Activated B cell treated with CpG ODN at 0.5 μM for 24 hours (primary cell): ENCODE measurements around the gene HACD3. TPM values are rescaled to one million over a fixed set of nuclear protein-coding genes. Genes with fewer than 3 reads are reported as not detected.

Source experiments
- ATAC-seq: fragments of 200-7000 bp; cut with Tn5 transposase; one replicate; pipeline ENCODE4 v1.10.0; 2021; ENCODE audit warnings: low read depth, mild to moderate bottlenecking, moderate library complexity
- CTCF ChIA-PET: fragments of 350-600 bp; sonication (Branson Sonifier 250); formaldehyde crosslinking; loops from one replicate; lab custom pipeline; 2021; ENCODE audit warnings: antibody characterized with exemption; lab: Charles Lee
- POLR2A ChIA-PET: fragments of 350-600 bp; sonication (Branson Sonifier 250); formaldehyde crosslinking; loops from one replicate; lab custom pipeline; 2021; ENCODE audit warnings: antibody characterized with exemption; lab: Charles Lee
- DNase-seq: peaks from one replicate; pipeline ENCODE4 v3.0.0; 2022
- H3K27ac Mint-ChIP-seq: one replicate; pipeline ENCODE4 v1.8.0; 2020; ENCODE audit warnings: mixed read lengths
- H3K27me3 Mint-ChIP-seq: one replicate; pipeline ENCODE4 v1.8.0; 2021; ENCODE audit warnings: mixed read lengths
- H3K36me3 Mint-ChIP-seq: one replicate; pipeline ENCODE4 v1.8.0; 2021; ENCODE audit warnings: low read depth, mixed read lengths
- H3K4me1 Mint-ChIP-seq: one replicate; pipeline ENCODE4 v1.8.0; 2021; ENCODE audit warnings: mixed read lengths
- H3K4me3 Mint-ChIP-seq: one replicate; pipeline ENCODE4 v1.8.0; 2020; ENCODE audit warnings: mild to moderate bottlenecking, mixed read lengths
- H3K9me3 Mint-ChIP-seq: one replicate; pipeline ENCODE4 v1.8.0; 2020; ENCODE audit warnings: mixed read lengths
- intact Hi-C: fragments of 100-400 bp; cut with micrococcal nuclease; formaldehyde crosslinking; loops from one replicate; pipeline ENCODE4 v1.15.1; 2024
- total RNA-seq: library from RNA; stranded (reverse); gene quantifications from 2 replicates; pipeline ENCODE4 v1.2.3, GENCODE V29; 2022
- TF ChIP-seq, protein P1 (sequence below): fragments of 200-600 bp; IDR thresholded peaks from one replicate; pipeline ENCODE4 v1.8.0; 2022; ENCODE audit warnings: antibody characterized with exemption, mild to moderate bottlenecking

The HACD3 gene
- total RNA-seq, 1 donor from 2014 or later: 11.5 TPM

DNA sequence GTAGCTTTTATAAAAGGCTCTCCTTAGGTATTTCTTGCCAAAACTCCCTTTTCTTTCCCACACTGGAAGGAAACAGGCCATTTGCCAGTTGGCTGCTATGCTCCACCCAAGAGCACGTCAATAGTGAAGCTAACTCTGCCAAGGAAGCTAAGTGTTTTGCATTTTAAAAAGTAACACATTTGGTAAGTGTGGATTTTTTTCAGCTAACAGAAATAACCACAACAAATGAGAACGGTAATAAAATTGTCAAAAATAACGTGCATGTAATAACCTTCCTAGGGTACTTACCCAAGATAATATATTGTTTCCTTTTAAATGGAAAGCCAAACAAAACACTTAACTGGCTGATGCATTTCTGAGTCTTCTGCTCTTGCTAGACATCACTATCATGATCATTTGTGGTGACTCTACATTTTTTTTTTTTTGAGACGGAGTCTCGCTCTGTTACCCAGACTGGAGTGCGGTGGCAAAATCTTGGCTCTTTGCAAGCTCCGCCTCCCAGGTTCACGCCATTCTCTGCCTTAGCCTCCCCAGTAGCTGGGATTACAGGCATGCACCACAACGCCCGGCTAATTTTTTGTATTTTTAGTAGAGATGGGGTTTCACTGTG, 17.4 kb upstream of the HACD3 start:
- ATAC-seq: no peak
- Mint-ChIP-seq H3K4me1 (peaks cover 41% of the 10 kb centered on the region), H3K27me3 (no peaks in the 10 kb centered on the region), H3K27ac (peak overlapping the region; percentile 65), H3K9me3 (no peaks in the 10 kb centered on the region), H3K36me3 (peaks cover 64% of the 10 kb centered on the region), H3K4me3 (no peak overlapping the region)
- TF ChIP-seq, protein P1, sequence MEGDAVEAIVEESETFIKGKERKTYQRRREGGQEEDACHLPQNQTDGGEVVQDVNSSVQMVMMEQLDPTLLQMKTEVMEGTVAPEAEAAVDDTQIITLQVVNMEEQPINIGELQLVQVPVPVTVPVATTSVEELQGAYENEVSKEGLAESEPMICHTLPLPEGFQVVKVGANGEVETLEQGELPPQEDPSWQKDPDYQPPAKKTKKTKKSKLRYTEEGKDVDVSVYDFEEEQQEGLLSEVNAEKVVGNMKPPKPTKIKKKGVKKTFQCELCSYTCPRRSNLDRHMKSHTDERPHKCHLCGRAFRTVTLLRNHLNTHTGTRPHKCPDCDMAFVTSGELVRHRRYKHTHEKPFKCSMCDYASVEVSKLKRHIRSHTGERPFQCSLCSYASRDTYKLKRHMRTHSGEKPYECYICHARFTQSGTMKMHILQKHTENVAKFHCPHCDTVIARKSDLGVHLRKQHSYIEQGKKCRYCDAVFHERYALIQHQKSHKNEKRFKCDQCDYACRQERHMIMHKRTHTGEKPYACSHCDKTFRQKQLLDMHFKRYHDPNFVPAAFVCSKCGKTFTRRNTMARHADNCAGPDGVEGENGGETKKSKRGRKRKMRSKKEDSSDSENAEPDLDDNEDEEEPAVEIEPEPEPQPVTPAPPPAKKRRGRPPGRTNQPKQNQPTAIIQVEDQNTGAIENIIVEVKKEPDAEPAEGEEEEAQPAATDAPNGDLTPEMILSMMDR: no peak
- ChIA-PET CTCF (no interaction called here), POLR2A (interaction anchor here (0.7 to 1.5 kb wide), 3 partner anchors 17 to 781 kb away, joined by 3 read pairs; partner anchors contain the start of gene RNU5B-1)
- DNase-seq: no peak
- intact Hi-C loops: no loop called here

DNA sequence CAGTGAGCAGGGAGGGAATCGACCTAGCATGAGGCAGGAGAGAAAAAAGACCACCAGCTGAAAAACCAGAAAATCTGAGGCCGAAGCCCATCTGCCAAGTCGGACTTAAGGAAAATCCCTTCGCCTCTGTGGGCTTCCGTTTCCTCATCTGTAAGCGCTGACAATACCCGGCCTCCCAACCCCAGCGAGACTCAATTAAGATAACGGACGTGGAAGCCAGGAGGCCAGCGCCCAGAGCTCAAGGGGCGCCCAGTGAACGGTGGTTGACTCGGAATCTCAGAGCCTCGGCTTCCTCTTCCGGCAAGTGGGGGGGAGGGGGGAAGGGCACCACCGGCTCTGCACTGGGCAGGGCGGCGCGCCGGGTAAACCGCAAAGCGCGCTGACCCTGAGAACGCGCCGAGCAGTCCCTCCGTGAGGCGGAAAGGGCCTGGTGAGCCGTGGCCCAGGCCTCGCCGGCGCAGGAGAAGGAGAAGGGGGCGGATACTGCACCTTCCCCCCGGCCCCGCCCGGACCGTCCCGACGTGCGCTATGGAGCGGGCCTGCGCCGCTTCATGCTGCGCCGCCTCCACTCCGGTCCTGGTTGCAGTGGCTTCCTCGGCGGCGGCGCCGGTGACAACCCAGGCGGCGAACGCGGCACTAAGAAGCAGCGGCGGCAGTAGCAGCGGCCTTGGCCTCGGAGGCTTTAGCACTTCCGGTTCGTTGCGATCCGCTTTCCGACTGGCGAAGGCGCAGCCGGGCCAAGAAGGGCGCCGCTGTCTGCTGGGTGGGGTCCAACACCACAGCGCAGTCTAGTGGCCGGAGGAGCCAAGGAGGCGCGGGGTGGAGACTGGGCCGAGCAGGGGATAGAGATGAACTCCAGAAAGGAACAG, 13.0 kb upstream of the HACD3 start, which contains the start of gene DPP8:
TSS of gene DPP8 (minus strand) at position 693 of the 869 bp plus-strand sequence. CDS start 5,136 bp downstream, outside the sequence.
- no peaks in the 10 kb centered on the region for H3K9me3 Mint-ChIP-seq
- H3K27ac Mint-ChIP-seq: peak within 1 kb of the TSS; percentile 89
- intact Hi-C loops: loop anchor here (1.0 kb wide), 3 partner anchors 94 to 988 kb away; partner anchors contain the start of genes CLPX, INTS14 and ZWILCH
- peak; percentile 91 for DNase-seq
- ATAC-seq: peak; percentile 94
- peak within 1 kb of the TSS; percentile 96 for H3K4me3 Mint-ChIP-seq
- H3K27me3 Mint-ChIP-seq: no peaks in the 10 kb centered on the region
- CTCF ChIA-PET: interaction anchor here (0.6 to 1.3 kb wide), 5 partner anchors 12 to 1479 kb away, joined by 3 to 10 read pairs (median 3); partner anchors contain the start of genes HACD3 and INTS14
- H3K4me1 Mint-ChIP-seq: peaks cover 37% of the 10 kb centered on the region
- peaks cover 37% of the 10 kb centered on the region for H3K36me3 Mint-ChIP-seq
- POLR2A ChIA-PET: interaction anchor here (0.6 to 2.1 kb wide), 26 partner anchors 9 to 1419 kb away, joined by 3 to 19 read pairs (median 4); partner anchors contain the start of genes CLPX, INTS14, RAB11A and RNU5B-1
- TF ChIP-seq, protein P1: no peak

DNA sequence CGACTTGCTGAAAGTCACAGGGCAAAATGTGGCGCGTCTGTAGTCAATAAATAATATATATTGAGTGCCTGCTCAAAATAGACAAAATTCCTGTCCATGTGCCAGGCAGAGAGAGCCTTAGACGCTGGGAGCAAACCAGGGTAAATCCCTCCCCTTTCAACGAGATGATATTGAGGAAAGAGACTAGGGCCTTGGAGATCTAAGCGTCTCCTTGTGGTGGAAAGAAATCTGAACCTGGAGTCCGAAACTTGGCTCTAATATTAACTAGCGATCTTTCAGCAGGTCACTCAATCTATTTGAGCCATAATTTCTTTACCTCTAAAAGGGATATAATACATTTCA, 12.4 kb upstream of the HACD3 start:
- ChIA-PET CTCF (no interaction called here), POLR2A (interaction anchor here (2.1 kb wide), 1 partner anchor 93 kb away, joined by 19 read pairs; the partner anchor contains the start of gene INTS14)
- TF ChIP-seq, protein P1: no peak
- peaks cover 31% of the 10 kb centered on the region for H3K36me3 Mint-ChIP-seq
- ATAC-seq: no peak
- H3K4me3 Mint-ChIP-seq: peak overlapping the region; percentile 96
- DNase-seq: no peak
- H3K4me1 Mint-ChIP-seq: peaks cover 32% of the 10 kb centered on the region
- no peaks in the 10 kb centered on the region for H3K9me3 Mint-ChIP-seq
- intact Hi-C loops: loop anchor here (1.0 kb wide), 3 partner anchors 93 to 987 kb away; partner anchors contain the start of genes CLPX, INTS14 and ZWILCH
- peak overlapping the region; percentile 89 for H3K27ac Mint-ChIP-seq
- H3K27me3 Mint-ChIP-seq: no peaks in the 10 kb centered on the region

DNA sequence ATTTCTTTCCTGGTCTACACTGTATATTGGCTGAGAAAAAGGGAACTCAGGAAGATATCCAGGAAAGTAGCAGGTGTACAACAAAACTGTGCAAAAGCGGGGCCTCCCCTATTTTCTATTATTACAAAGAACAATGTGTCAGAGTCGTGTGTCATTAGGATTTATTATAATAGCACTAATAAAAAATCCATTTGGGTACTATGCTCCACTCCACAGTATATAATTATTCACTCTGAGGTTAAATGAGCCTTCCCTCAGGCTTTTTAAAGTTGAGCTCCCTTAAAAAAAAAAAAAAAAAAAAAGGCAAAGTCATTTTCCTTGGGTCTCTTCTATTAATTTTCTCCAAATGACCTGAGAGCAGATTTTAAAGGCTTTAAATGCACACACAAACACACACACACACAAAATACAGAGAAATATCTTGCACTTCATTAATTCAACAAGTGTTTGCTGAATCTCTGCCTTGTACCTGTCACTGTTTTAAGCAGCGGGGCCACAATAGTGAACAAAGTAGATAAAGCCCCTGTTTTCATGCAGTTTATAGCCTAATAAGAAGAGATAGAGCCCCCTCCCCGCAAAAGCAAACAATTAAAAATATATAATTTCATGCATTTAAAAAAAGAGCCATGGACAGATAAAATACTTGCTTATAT, 11.5 kb upstream of the HACD3 start:
- no peaks in the 10 kb centered on the region for H3K27me3 Mint-ChIP-seq
- POLR2A ChIA-PET: interaction anchor here (0.6 kb wide), 2 partner anchors 25 to 92 kb away, joined by 3 to 4 read pairs; no protein-coding TSS in a partner anchor
- H3K4me3 Mint-ChIP-seq: no peak overlapping the region
- CTCF ChIA-PET: no interaction called here
- ATAC-seq: no peak
- no peaks in the 10 kb centered on the region for H3K9me3 Mint-ChIP-seq
- no peak overlapping the region for H3K27ac Mint-ChIP-seq
- H3K4me1 Mint-ChIP-seq: peaks cover 32% of the 10 kb centered on the region
- TF ChIP-seq, protein P1: no peak
- H3K36me3 Mint-ChIP-seq: peaks cover 24% of the 10 kb centered on the region
- DNase-seq: no peak
- intact Hi-C loops: no loop called here
